GM12801 (cell line): ENCODE measurements around the gene ST3GAL3.

Experiments used
- TF ChIP-seq, protein P1 (sequence below): IDR thresholded peaks from one replicate; pipeline ENCODE4 v1.5.1; 2011; ENCODE audit warnings: control low read depth; ENCODE audit not compliant: insufficient read length; ENCODE audit errors: extremely low read depth

The ST3GAL3 gene

GRCh38 chr1:43763497-43763973 lies 56.2 kb downstream of the ST3GAL3 start:
- TF ChIP-seq, protein P1, sequence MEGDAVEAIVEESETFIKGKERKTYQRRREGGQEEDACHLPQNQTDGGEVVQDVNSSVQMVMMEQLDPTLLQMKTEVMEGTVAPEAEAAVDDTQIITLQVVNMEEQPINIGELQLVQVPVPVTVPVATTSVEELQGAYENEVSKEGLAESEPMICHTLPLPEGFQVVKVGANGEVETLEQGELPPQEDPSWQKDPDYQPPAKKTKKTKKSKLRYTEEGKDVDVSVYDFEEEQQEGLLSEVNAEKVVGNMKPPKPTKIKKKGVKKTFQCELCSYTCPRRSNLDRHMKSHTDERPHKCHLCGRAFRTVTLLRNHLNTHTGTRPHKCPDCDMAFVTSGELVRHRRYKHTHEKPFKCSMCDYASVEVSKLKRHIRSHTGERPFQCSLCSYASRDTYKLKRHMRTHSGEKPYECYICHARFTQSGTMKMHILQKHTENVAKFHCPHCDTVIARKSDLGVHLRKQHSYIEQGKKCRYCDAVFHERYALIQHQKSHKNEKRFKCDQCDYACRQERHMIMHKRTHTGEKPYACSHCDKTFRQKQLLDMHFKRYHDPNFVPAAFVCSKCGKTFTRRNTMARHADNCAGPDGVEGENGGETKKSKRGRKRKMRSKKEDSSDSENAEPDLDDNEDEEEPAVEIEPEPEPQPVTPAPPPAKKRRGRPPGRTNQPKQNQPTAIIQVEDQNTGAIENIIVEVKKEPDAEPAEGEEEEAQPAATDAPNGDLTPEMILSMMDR: no peak

GRCh38 chr1:43764581-43764980 lies 57.2 kb downstream of the ST3GAL3 start:
- TF ChIP-seq, protein P1: no peak

GRCh38 chr1:43766086-43766784 lies 58.9 kb downstream of the ST3GAL3 start:
- TF ChIP-seq, protein P1: no peak

- TF ChIP-seq, protein P1: no peak
Measured at GRCh38 chr1:43766818-43767525, 59.6 kb downstream of the ST3GAL3 start.

- TF ChIP-seq, protein P1: no peak
Measured at GRCh38 chr1:43768168-43768567, 60.8 kb downstream of the ST3GAL3 start.

DNA sequence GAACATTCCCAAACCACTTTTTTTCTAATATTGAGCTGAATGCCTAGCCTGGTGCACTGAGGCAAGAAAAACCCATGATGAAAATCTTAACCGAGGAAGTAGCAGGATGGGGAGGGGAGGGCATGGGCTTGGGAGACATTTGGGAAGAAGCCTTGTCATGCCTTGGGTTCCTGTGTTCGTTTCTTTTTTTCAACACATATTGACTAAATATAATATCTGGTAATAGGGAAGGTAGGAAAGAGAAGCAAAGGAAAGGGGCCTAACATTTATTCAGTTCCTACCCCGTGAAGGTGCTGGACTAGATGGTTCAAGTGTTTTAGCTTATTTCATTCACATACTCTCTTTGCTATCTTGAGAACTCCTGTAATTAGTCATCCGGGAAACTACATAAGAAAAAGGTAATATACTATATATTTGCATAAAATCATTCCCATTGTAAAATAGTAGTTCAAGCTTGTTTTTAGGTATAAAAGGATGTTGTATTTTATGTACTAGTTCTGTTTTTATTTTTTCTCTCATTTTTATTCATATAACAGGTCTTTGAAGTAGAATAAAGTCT lies 62.1 kb downstream of the ST3GAL3 start:
- TF ChIP-seq, protein P1: no peak

DNA sequence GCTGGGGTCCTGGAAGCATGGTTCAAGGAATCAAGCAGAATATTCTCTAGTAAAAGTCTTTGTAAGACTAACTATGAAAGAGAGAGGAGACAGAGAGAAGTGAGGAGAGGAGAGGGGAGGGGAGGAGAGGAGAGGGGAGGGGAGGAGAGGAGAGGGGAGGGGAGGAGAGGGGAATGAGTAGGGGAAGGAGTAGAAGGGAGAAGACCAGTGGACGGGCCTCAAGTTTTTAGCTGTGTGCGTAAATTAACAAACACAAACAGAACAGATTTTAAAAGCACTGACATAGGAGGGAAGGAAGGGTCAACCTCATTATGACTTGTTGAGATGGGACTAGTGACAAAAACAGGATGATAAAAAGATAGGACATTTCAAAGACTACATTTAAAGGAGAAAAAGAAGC lies 62.8 kb downstream of the ST3GAL3 start:
- TF ChIP-seq, protein P1: no peak
